ENCODE measurements around the gene PFKFB2.

PFKFB2 gene

GRCh38 chr1:207014728-207015127 is 38.3 kb upstream of the PFKFB2 start:
- ChIA-PET POLR2A (no interaction called here), CTCF (interaction anchor here (2.6 kb wide), 1 partner anchor 9 kb away, joined by 16 read pairs; no protein-coding TSS in a partner anchor)

GRCh38 chr1:207015791-207016190 is 37.3 kb upstream of the PFKFB2 start:
- CTCF ChIA-PET: interaction anchor here (2.6 kb wide), 1 partner anchor 10 kb away, joined by 16 read pairs; no protein-coding TSS in a partner anchor
- POLR2A ChIA-PET: no interaction called here
- H3K4me1 ChIP-seq (ENCODE audit: control insufficient read depth, insufficient read depth, low read length): no peaks in the 10 kb centered on the region
- no peaks in the 10 kb centered on the region for H3K36me3 ChIP-seq (ENCODE audit: control insufficient read depth in 2 of 2, insufficient read depth in 1 of 2, low read length in 2 of 2)
- TF ChIP-seq ZFP37 (tag by site-specific recombination; IDR thresholded peaks at IDR 0.05): no peak
- no peak for TF ChIP-seq GFI1B (tag by site-specific recombination; IDR thresholded peaks at IDR 0.05)
- TF ChIP-seq ZBTB8A (tag by site-specific recombination; IDR thresholded peaks at IDR 0.05): no peak
- TF ChIP-seq ZNF404 (tag by site-specific recombination; IDR thresholded peaks at IDR 0.05): no peak
- no peaks in the 10 kb centered on the region for H3K9me3 ChIP-seq (ENCODE audit: control insufficient read depth, insufficient read depth, low read depth, low read length)
- no peak overlapping the region for H3K27ac ChIP-seq (ENCODE audit: extremely low read depth, low read depth, low read length)
- H3K4me3 ChIP-seq (ENCODE audit: low read depth, low read length): no peak overlapping the region

More at GRCh38 chr1:207014728-207015127, 38.3 kb upstream of the PFKFB2 start:
- Histone ChIP-seq H3K27ac (ENCODE audit: extremely low read depth, low read depth, low read length) (no peak overlapping the region), H3K9me3 (ENCODE audit: control insufficient read depth, insufficient read depth, low read depth, low read length) (no peaks in the 10 kb centered on the region), H3K36me3 (ENCODE audit: control insufficient read depth in 2 of 2, insufficient read depth in 1 of 2, low read length in 2 of 2) (no peaks in the 10 kb centered on the region), H3K4me1 (ENCODE audit: control insufficient read depth, insufficient read depth, low read length) (no peaks in the 10 kb centered on the region), H3K4me3 (ENCODE audit: low read depth, low read length) (no peak overlapping the region)
- TF ChIP-seq ZNF707 (tag by site-specific recombination; IDR thresholded peaks at IDR 0.05) (no peak), ZSCAN5A (tag by site-specific recombination; IDR thresholded peaks at IDR 0.05) (no peak), ZNF785 (tag by site-specific recombination; IDR thresholded peaks at IDR 0.05) (no peak), ZNF514 (tag by site-specific recombination; IDR thresholded peaks at IDR 0.05) (no peak), ZNF394 (tag by site-specific recombination; IDR thresholded peaks at IDR 0.05; ENCODE audit: borderline replicate concordance) (no peak), ZNF426 (tag by site-specific recombination; IDR thresholded peaks at IDR 0.05) (no peak), ZNF510 (tag by site-specific recombination; IDR thresholded peaks at IDR 0.05; ENCODE audit: insufficient replicate concordance) (no peak), ZNF221 (tag by site-specific recombination; IDR thresholded peaks at IDR 0.05; ENCODE audit: borderline replicate concordance) (no peak), ZNF776 (tag by site-specific recombination; IDR thresholded peaks at IDR 0.05; ENCODE audit: borderline replicate concordance) (no peak), ZNF335 (tag by site-specific recombination; conservative IDR thresholded peaks at IDR 0.05) (no peak), ZNF391 (tag by site-specific recombination; IDR thresholded peaks at IDR 0.05; ENCODE audit: borderline replicate concordance, low read depth) (no peak), ZNF692 (tag by site-specific recombination; IDR thresholded peaks at IDR 0.05) (no peak), ZFP41 (tag by site-specific recombination; IDR thresholded peaks at IDR 0.05; ENCODE audit: borderline replicate concordance) (no peak), ZNF530 (tag by site-specific recombination; IDR thresholded peaks at IDR 0.05; ENCODE audit: low read depth) (no peak)
- TF ChIP-seq, protein P1, sequence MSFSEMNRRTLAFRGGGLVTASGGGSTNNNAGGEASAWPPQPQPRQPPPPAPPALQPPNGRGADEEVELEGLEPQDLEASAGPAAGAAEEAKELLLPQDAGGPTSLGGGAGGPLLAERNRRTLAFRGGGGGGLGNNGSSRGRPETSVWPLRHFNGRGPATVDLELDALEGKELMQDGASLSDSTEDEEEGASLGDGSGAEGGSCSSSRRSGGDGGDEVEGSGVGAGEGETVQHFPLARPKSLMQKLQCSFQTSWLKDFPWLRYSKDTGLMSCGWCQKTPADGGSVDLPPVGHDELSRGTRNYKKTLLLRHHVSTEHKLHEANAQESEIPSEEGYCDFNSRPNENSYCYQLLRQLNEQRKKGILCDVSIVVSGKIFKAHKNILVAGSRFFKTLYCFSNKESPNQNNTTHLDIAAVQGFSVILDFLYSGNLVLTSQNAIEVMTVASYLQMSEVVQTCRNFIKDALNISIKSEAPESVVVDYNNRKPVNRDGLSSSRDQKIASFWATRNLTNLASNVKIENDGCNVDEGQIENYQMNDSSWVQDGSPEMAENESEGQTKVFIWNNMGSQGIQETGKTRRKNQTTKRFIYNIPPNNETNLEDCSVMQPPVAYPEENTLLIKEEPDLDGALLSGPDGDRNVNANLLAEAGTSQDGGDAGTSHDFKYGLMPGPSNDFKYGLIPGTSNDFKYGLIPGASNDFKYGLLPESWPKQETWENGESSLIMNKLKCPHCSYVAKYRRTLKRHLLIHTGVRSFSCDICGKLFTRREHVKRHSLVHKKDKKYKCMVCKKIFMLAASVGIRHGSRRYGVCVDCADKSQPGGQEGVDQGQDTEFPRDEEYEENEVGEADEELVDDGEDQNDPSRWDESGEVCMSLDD (tag by site-specific recombination; IDR thresholded peaks at IDR 0.05): no peak

Measured in HEK293 (cell line).